ENCODE data around the gene UNC13B. TPM values are rescaled to one million over a fixed set of nuclear protein-coding genes. Genes with fewer than 3 reads are reported as not detected.
A peak's percentile ranks its signal among the peaks of the same experiment; 100 is the strongest.
"Not testable (repeated sequence)": the region's sequence is repeated elsewhere in the genome, so short reads cannot be mapped to it uniquely, and the experiment has no call there.

UNC13B gene
- total RNA-seq, 2 experiments from 2014 or later, result 0.25 to 0.68 TPM

DNA sequence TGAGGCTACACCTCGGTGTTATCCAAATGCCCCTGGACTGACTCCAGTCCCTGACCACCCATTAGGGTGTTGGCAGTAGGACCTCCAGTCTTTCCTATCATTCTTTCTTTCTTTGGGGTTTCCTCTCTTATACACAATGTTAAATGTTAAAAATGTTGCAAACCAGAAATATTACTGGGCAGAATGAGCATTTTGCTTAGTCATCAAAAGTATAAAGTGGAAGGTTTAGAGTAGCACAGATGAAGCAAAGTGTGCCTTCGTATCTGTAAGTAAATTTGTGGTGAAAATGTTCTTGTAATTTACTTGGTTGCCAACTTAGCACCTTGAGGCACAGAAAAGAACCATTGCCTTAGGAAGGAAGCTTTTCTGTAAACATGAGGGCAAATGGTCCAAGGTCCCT lies 21.7 kb upstream of the UNC13B start:
- no peaks in the 10 kb centered on the region for H3K27me3 Mint-ChIP-seq
- ChIA-PET POLR2A (no interaction called here), CTCF (no interaction called here)
- DNase-seq, result no peak
- no peaks in the 10 kb centered on the region for H3K4me1 Mint-ChIP-seq
- no peak overlapping the region for H3K4me3 Mint-ChIP-seq
- peaks cover 26% of the 10 kb centered on the region for H3K9me3 Mint-ChIP-seq
- H3K36me3 Mint-ChIP-seq (ENCODE audit: low read depth), result no peaks in the 10 kb centered on the region
- H3K27ac Mint-ChIP-seq, result no peak overlapping the region

DNA sequence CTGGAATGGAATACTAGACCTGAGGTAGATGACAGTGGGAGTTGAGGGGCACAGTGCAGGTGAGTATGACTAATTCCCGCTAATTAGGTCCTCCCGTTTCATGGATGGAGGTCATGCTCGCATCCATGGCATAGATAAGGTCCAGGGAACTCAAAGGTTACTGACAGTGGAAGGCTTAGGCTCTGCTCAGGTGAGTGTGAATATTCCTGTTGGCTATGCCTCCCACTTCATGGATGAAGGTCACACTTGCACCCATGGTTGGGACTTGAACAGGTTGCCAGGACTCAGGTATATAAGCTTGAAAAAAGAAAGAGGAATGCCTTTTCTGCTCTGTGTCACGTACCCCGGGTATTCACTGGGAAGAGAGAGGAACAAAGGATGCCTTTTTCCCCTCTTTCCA lies 19.8 kb upstream of the UNC13B start:
- H3K36me3 Mint-ChIP-seq (ENCODE audit: low read depth), result no peaks in the 10 kb centered on the region
- POLR2A ChIA-PET, result no interaction called here
- peaks cover 24% of the 10 kb centered on the region for H3K9me3 Mint-ChIP-seq
- no peak overlapping the region for H3K4me3 Mint-ChIP-seq
- no peaks in the 10 kb centered on the region for H3K4me1 Mint-ChIP-seq
- H3K27ac Mint-ChIP-seq, result no peak overlapping the region
- H3K27me3 Mint-ChIP-seq, result no peaks in the 10 kb centered on the region
- CTCF ChIA-PET, result no interaction called here
- no peak for DNase-seq

DNA sequence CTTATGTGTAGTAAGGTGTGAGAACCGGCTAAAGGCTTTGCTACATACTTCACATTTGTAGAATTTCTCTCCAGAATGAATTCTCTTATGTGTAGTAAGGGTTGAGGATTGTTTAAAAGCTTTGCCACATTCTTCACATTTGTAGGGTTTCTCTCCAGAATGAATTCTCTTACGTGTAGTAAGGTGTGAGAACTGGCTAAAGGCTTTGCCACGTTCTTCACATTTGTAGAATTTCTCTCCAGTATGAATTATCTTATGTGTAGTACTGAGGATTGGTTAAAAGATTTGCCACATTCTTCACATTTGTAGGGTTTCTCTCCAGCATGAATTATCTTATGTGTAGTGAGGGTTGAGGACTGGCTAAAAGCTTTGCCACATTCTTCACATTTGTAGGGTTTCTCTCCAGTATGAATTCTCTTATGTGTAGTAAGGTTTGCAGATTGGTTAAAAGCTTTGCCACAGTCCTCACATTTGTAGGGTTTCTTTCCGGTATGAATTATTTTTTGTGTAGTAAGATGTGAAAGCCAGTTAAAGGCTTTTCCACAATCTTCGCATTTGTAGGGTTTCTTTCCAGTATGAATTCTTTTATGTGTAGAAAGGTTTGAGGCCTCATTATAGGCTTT lies 13.8 kb upstream of the UNC13B start:
- H3K4me3 Mint-ChIP-seq; POLR2A ChIA-PET; H3K4me1 Mint-ChIP-seq; H3K27ac Mint-ChIP-seq; DNase-seq; H3K36me3 Mint-ChIP-seq (ENCODE audit: low read depth); H3K27me3 Mint-ChIP-seq; CTCF ChIA-PET: not testable (repeated sequence)
- peaks cover 38% of the 10 kb centered on the region for H3K9me3 Mint-ChIP-seq

DNA sequence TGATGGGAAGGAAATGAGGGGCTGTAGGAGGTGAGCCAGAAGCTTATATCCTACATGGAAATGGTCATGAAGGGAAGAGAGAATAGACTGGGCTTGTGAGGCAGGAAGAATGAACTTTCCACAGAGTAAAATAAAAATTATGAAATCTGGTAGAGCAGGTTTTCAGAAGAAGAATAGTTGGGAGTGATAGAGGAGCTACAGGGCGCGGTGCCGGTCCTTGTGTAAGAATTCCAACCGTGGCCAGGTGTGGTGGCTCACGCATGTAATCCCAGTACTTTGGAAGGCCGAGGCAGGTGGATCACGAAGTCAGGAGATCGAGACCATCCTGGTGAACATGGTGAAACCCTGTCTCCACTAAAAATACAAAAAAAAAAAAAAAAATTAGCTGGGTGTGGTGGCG lies 8.9 kb upstream of the UNC13B start:
- no peak for DNase-seq
- CTCF ChIA-PET, result no interaction called here
- H3K9me3 Mint-ChIP-seq, result peaks cover 22% of the 10 kb centered on the region
- H3K4me1 Mint-ChIP-seq, result no peaks in the 10 kb centered on the region
- H3K4me3 Mint-ChIP-seq, result no peak overlapping the region
- POLR2A ChIA-PET, result no interaction called here
- H3K36me3 Mint-ChIP-seq (ENCODE audit: low read depth), result peaks cover 7% of the 10 kb centered on the region
- H3K27me3 Mint-ChIP-seq, result no peaks in the 10 kb centered on the region
- no peak overlapping the region for H3K27ac Mint-ChIP-seq

DNA sequence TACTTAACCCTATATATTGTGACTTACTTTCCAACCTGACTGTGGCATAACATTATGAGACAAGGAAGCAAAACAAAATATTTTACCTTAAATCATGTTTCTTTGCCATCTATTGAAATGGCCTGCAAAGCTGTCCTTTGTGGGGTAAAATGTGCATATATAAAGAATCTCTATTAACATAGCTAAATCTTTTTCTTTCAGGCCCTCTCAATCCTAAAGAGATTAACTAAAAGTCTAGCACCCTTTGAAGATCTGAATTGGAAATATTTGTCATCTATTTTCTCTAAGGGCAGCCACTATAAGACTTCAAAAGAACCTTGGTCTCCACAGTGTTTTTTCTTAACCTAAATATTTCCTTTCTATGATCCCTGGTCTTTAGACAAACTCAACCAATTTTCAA lies 5.0 kb upstream of the UNC13B start:
- CTCF ChIA-PET, result no interaction called here
- Mint-ChIP-seq H3K4me1 (peaks cover 8% of the 10 kb centered on the region), H3K9me3 (no peaks in the 10 kb centered on the region), H3K27me3 (no peaks in the 10 kb centered on the region), H3K36me3 (ENCODE audit: low read depth) (no peaks in the 10 kb centered on the region), H3K27ac (no peak overlapping the region), H3K4me3 (no peak overlapping the region)
- no peak for DNase-seq
- POLR2A ChIA-PET, result no interaction called here

DNA sequence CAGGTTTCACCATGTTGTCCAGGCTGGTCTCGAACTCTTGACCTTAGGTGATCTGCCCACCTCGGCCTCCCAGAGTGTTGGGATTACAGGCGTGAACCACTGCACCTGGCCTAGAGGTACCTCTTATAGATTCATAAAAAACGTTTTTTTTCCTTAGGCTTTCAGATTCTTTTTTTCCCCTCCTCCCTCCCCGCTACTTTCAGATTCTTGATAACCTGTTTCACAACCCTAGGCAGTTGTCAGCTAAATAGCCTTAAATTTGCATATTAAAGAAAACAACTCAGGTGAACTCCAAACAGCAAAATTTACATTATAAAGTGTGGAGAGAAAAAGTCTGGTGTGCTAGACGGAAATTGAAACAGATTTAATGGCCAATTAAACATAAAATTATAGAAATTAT lies 4.0 kb upstream of the UNC13B start:
- CTCF ChIA-PET; DNase-seq; H3K9me3 Mint-ChIP-seq; H3K4me3 Mint-ChIP-seq; POLR2A ChIA-PET; H3K36me3 Mint-ChIP-seq (ENCODE audit: low read depth); H3K27ac Mint-ChIP-seq; H3K27me3 Mint-ChIP-seq: not testable (repeated sequence)
- peaks cover 12% of the 10 kb centered on the region for H3K4me1 Mint-ChIP-seq

DNA sequence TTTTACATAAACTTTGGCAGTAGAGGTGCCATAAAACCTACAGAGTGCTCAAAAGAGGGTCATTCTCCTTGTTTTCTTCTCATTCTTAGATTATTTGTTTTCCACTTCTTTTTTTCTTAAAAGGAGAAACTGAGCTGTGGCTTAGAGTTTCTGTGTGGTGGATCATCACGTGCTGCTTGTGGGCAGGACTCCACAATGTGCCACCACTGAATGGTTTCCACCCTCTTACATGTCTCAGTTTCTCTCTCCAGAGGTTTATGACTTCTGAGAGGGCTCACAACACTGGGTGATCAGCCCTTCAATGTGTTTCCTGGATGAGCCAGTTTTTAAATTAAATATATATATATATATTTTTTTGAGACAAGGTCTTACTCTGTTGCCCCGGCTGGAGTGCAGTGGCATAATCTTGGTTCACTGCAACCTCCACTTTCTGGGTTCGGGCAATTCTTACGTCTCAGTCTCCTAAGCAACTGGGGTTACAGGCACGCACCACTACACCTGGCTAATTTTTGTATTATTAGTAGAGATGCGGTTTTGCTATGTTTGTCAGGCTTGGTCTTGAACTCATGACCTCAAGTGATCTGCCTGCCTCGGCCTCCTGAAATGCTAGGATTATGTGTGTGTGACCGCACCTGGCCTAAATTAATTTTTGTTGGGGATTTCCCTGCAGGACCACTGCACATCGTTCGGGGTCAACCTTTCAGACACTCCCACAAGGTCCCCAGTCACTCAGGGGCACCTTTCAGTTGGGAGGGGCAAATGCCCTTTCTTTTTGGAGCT lies 3.1 kb upstream of the UNC13B start:
- no peak overlapping the region for H3K4me3 Mint-ChIP-seq
- H3K27me3 Mint-ChIP-seq, result peaks cover 14% of the 10 kb centered on the region
- H3K9me3 Mint-ChIP-seq, result no peaks in the 10 kb centered on the region
- no peak overlapping the region for H3K27ac Mint-ChIP-seq
- H3K4me1 Mint-ChIP-seq, result peaks cover 12% of the 10 kb centered on the region
- CTCF ChIA-PET, result no interaction called here
- DNase-seq, result no peak
- no peaks in the 10 kb centered on the region for H3K36me3 Mint-ChIP-seq (ENCODE audit: low read depth)
- POLR2A ChIA-PET, result no interaction called here

DNA sequence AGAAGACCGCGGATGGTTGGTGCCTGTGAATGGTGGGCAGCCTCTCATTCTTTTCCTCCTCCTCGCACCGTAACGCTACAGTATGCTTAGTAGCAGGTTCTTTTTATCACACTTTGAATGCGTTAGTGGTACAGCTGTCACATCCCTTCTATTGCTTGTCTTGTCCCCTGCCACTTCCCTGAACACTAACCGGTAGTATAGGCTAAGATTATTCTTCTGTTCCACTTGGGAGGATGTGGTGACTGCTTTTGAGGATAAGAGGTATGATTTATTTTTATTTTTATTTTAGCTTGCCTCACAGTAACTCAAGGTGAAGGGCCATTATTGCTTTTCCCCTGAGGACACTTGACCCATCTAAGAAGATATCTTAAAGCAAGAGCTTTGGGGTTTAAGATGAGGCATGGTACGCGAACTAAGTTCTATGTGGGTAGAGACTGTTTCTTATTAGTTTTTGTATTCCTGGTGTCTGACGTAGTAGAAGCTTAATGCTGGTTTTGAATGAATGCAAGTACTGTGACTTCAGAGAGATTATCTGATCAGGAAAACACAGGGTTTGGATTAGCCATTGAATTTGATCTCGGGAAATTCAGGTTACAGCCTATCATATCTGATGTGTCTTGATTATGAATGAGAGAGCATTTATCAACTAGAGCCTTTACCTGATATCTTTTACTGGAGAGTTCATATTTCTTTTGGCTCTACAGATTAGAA lies 951 bp downstream of the UNC13B start:
- Mint-ChIP-seq H3K4me1 (peaks cover 12% of the 10 kb centered on the region), H3K27ac (no peak overlapping the region), H3K36me3 (ENCODE audit: low read depth) (no peaks in the 10 kb centered on the region), H3K27me3 (peaks cover 17% of the 10 kb centered on the region), H3K4me3 (peak overlapping the region; percentile 82), H3K9me3 (no peaks in the 10 kb centered on the region)
- no peak for DNase-seq
- ChIA-PET POLR2A (no interaction called here), CTCF (interaction anchor here (0.7 to 2.3 kb wide), 5 partner anchors 47 to 804 kb away, joined by 3 to 6 read pairs (median 3); partner anchors contain the start of gene ATOSB)

DNA sequence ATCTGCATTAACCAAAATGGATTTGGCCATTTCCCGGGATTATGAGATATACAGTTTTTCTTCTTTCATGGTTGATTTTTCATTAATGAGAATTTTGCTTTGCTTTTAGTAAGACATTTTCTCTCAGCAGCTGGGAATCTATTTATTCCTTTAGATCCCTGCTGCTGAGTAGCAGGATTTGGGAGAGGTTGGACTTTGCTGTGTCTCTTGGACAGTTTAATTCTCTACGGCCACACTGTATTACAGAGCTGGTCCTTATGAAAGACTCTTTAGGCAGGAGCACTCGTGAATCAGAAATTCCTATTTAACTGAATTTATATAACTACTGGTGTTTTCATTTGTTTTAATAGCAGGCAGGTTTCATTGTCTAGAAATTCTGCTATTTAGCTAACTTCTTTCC lies 1.6 kb downstream of the UNC13B start:
- no peaks in the 10 kb centered on the region for H3K36me3 Mint-ChIP-seq (ENCODE audit: low read depth)
- DNase-seq, result no peak
- no peaks in the 10 kb centered on the region for H3K9me3 Mint-ChIP-seq
- ChIA-PET POLR2A (no interaction called here), CTCF (interaction anchor here (0.7 to 2.3 kb wide), 2 partner anchors 315 to 803 kb away, joined by 3 to 6 read pairs; no protein-coding TSS in a partner anchor)
- H3K4me3 Mint-ChIP-seq, result no peak overlapping the region
- H3K27me3 Mint-ChIP-seq, result peaks cover 17% of the 10 kb centered on the region
- H3K4me1 Mint-ChIP-seq, result peaks cover 12% of the 10 kb centered on the region
- H3K27ac Mint-ChIP-seq, result no peak overlapping the region

DNA sequence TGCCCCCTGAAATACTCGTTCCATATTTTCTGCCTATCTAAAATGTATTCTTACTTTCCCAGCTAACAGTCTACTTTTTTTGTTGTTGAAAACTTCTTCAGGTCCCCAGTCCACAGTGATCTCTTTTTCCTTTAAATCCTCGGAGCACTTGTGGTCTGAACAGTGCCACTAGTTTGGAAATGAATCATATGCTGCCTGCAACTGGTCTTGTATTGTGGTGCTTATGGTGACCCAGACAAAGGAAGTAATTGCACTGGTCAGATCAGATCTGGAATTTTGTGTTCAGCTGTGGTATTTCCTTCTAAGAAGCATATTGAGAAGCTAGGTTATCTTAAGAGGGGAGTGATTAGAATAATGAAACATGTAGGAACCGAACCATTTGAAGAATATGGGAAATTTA lies 2.9 kb downstream of the UNC13B start:
- POLR2A ChIA-PET, result no interaction called here
- Mint-ChIP-seq H3K9me3 (no peaks in the 10 kb centered on the region), H3K4me1 (peaks cover 11% of the 10 kb centered on the region), H3K4me3 (no peak overlapping the region), H3K27ac (no peak overlapping the region), H3K27me3 (peaks cover 17% of the 10 kb centered on the region), H3K36me3 (ENCODE audit: low read depth) (no peaks in the 10 kb centered on the region)
- CTCF ChIA-PET, result interaction anchor here (0.7 kb wide), 1 partner anchor 180 kb away, joined by 5 read pairs; no protein-coding TSS in a partner anchor
- DNase-seq, result no peak

DNA sequence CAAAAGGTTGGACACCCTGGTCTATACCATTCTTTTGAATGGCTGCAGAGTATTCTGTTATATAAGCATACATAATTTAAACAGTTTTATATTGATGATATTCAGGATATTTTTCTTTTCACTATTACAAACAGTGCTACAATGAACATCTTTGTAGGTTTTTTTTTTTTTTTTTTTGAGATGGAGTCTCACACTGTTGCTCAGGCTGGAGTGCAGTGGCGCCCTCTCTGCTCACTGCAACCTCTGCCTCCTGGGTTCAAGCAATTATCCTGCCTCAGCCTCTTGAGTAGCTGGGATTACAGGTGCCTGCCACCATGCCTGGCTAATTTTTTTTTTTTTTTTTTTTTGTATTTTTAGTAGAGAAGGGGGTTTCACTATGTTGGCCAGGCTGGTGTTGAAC lies 5.6 kb downstream of the UNC13B start:
- H3K4me3 Mint-ChIP-seq; H3K27ac Mint-ChIP-seq; H3K9me3 Mint-ChIP-seq; H3K36me3 Mint-ChIP-seq (ENCODE audit: low read depth); POLR2A ChIA-PET; H3K4me1 Mint-ChIP-seq; CTCF ChIA-PET; DNase-seq: not testable (repeated sequence)
- H3K27me3 Mint-ChIP-seq, result peaks cover 15% of the 10 kb centered on the region

DNA sequence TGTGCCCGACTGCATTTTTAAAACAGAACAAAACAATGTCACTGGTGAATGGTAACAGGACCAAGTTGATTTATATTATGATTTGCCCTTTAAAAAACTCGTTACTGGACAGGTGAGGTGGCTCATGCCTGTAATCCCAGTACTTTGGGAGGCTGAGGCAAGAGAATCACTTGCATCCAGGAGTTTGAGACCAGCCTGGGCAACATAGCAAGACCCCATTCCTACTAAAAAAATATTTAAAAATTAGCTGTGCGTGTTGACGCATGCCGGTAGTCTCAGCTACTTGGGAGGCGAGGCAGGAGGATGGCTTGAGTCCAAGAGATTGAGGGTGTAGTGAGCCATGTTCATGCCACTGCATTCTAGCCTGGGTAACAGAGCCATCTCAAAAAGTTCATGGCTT lies 7.2 kb downstream of the UNC13B start:
- no peak for DNase-seq
- no peaks in the 10 kb centered on the region for H3K9me3 Mint-ChIP-seq
- peaks cover 2% of the 10 kb centered on the region for H3K27me3 Mint-ChIP-seq
- H3K36me3 Mint-ChIP-seq (ENCODE audit: low read depth), result no peaks in the 10 kb centered on the region
- H3K4me1 Mint-ChIP-seq, result no peaks in the 10 kb centered on the region
- POLR2A ChIA-PET, result no interaction called here
- CTCF ChIA-PET, result no interaction called here
- no peak overlapping the region for H3K27ac Mint-ChIP-seq
- H3K4me3 Mint-ChIP-seq, result no peak overlapping the region

DNA sequence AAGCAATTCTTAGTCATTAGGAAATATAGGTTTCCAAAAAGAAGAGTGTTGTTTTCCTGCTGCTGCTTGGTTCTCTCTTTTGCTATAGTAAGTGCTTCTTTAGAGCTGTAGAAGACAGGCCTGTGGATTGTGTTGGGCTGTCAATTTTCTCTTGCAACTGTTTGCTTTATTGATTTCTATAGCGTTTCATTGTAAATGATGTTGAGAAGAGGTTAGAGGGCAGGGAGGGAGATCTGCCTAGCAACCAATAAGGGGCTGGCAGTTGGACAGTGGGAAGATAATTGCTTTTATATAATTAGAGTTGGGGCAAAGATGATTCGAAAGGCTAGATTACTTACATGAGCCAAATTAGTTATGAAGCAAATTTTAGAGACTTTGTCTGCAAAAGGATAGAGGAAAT lies 11.1 kb downstream of the UNC13B start:
- no peak for DNase-seq
- Mint-ChIP-seq H3K36me3 (ENCODE audit: low read depth) (no peaks in the 10 kb centered on the region), H3K4me3 (no peak overlapping the region), H3K27me3 (peaks cover 7% of the 10 kb centered on the region), H3K4me1 (no peaks in the 10 kb centered on the region), H3K9me3 (peaks cover 5% of the 10 kb centered on the region), H3K27ac (no peak overlapping the region)
- ChIA-PET CTCF (interaction anchor here (0.9 kb wide), 1 partner anchor 13 kb away, joined by 4 read pairs; no protein-coding TSS in a partner anchor), POLR2A (no interaction called here)
